HG03025 (cell line): Measurements from ENCODE around the gene KCMF1.
"Not testable (repeated sequence)": the region's sequence is repeated elsewhere in the genome, so short reads cannot be mapped to it uniquely, and the experiment has no call there.

ENCODE experiments used
- ATAC-seq: cut with Tn5 transposase; IDR thresholded peaks from one replicate; pipeline ENCODE4 v1.9.1; 2021; ENCODE audit warnings: mild to moderate bottlenecking, moderate library complexity; ENCODE audit not compliant: unreplicated experiment, low FRiP score

Gene KCMF1

GRCh38 chr2:84970868-84971509 lies at the start of gene KCMF1:
KCMF1 (plus strand) TSS chr2:84971161; CDS start chr2:84971452, 291 bp downstream.
- ATAC-seq, result peak; percentile 37

GRCh38 chr2:84923009-84923408 lies 48.0 kb upstream of the KCMF1 start:
- ATAC-seq, result no peak

- no peak for ATAC-seq
Observed at GRCh38 chr2:84924173-84925106, 46.5 kb upstream of the KCMF1 start.

- ATAC-seq, result peak; percentile 5
Observed at GRCh38 chr2:84925336-84925723, 45.6 kb upstream of the KCMF1 start.

GRCh38 chr2:84925724-84926376 lies 45.1 kb upstream of the KCMF1 start:
- peak; percentile 77 for ATAC-seq

GRCh38 chr2:84927275-84927627 lies 43.7 kb upstream of the KCMF1 start:
- no peak for ATAC-seq

- peak; percentile 68 for ATAC-seq
Observed at GRCh38 chr2:84931384-84931821, 39.6 kb upstream of the KCMF1 start.

- no peak for ATAC-seq
Observed at GRCh38 chr2:84938194-84938879, 32.6 kb upstream of the KCMF1 start.

GRCh38 chr2:84939426-84940087 lies 31.4 kb upstream of the KCMF1 start:
- ATAC-seq, result peak; percentile 74

GRCh38 chr2:84940088-84940470 lies 30.9 kb upstream of the KCMF1 start:
- peak; percentile 6 for ATAC-seq

GRCh38 chr2:84940831-84941412 lies 30.0 kb upstream of the KCMF1 start:
- ATAC-seq, result no peak

GRCh38 chr2:84942166-84942565 lies 28.8 kb upstream of the KCMF1 start:
- ATAC-seq, result no peak

GRCh38 chr2:84942964-84943421 lies 28.0 kb upstream of the KCMF1 start:
- ATAC-seq, result peak; percentile 37

- ATAC-seq, result no peak
Observed at GRCh38 chr2:84944295-84944909, 26.6 kb upstream of the KCMF1 start.

- ATAC-seq, result not testable (repeated sequence)
Observed at GRCh38 chr2:84945838-84946203, 25.1 kb upstream of the KCMF1 start.

- peak; percentile 67 for ATAC-seq
Observed at GRCh38 chr2:84946204-84947009, 24.6 kb upstream of the KCMF1 start.

GRCh38 chr2:84947010-84947593 lies 23.9 kb upstream of the KCMF1 start:
- no peak for ATAC-seq

GRCh38 chr2:84953535-84953934 lies 17.4 kb upstream of the KCMF1 start:
- no peak for ATAC-seq
